Measurements from ENCODE around the gene RPL27.

DNA sequence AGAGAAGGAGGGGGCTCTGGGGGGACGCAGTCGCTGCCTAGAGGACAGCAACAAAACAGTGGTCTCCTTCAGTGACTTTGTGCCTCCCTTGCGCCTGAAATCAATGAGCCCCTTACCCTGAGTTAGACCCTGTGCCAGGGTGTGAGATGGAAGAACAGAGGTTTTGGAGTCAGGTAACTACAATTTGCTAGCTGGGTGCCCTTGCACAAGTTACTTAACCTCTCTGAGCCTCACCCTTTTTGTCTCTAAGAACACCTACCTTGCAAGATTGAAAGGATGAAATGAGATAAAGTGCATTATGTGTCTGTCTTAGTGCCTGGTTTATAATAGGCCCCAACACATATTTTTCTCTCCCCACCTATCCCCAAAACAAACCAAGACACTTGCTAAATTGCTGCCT is 36.7 kb downstream of the RPL27 start:
- TF ChIP-seq GABPA (IDR thresholded peaks at IDR 0.05 in 1 of 2, conservative IDR thresholded peaks at IDR 0.05 in 1 of 2) (no peak), JUND (IDR thresholded peaks at IDR 0.05) (no peak)
- TF ChIP-seq, protein P1, sequence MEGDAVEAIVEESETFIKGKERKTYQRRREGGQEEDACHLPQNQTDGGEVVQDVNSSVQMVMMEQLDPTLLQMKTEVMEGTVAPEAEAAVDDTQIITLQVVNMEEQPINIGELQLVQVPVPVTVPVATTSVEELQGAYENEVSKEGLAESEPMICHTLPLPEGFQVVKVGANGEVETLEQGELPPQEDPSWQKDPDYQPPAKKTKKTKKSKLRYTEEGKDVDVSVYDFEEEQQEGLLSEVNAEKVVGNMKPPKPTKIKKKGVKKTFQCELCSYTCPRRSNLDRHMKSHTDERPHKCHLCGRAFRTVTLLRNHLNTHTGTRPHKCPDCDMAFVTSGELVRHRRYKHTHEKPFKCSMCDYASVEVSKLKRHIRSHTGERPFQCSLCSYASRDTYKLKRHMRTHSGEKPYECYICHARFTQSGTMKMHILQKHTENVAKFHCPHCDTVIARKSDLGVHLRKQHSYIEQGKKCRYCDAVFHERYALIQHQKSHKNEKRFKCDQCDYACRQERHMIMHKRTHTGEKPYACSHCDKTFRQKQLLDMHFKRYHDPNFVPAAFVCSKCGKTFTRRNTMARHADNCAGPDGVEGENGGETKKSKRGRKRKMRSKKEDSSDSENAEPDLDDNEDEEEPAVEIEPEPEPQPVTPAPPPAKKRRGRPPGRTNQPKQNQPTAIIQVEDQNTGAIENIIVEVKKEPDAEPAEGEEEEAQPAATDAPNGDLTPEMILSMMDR (IDR thresholded peaks at IDR 0.05; ENCODE audit: low read depth, low read length, missing input control), result no peak
- TF ChIP-seq, protein P2, sequence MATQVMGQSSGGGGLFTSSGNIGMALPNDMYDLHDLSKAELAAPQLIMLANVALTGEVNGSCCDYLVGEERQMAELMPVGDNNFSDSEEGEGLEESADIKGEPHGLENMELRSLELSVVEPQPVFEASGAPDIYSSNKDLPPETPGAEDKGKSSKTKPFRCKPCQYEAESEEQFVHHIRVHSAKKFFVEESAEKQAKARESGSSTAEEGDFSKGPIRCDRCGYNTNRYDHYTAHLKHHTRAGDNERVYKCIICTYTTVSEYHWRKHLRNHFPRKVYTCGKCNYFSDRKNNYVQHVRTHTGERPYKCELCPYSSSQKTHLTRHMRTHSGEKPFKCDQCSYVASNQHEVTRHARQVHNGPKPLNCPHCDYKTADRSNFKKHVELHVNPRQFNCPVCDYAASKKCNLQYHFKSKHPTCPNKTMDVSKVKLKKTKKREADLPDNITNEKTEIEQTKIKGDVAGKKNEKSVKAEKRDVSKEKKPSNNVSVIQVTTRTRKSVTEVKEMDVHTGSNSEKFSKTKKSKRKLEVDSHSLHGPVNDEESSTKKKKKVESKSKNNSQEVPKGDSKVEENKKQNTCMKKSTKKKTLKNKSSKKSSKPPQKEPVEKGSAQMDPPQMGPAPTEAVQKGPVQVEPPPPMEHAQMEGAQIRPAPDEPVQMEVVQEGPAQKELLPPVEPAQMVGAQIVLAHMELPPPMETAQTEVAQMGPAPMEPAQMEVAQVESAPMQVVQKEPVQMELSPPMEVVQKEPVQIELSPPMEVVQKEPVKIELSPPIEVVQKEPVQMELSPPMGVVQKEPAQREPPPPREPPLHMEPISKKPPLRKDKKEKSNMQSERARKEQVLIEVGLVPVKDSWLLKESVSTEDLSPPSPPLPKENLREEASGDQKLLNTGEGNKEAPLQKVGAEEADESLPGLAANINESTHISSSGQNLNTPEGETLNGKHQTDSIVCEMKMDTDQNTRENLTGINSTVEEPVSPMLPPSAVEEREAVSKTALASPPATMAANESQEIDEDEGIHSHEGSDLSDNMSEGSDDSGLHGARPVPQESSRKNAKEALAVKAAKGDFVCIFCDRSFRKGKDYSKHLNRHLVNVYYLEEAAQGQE (IDR thresholded peaks at IDR 0.05), result no peak
- TF ChIP-seq, protein P3, sequence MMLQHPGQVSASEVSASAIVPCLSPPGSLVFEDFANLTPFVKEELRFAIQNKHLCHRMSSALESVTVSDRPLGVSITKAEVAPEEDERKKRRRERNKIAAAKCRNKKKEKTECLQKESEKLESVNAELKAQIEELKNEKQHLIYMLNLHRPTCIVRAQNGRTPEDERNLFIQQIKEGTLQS (IDR thresholded peaks at IDR 0.05), result no peak
